Dermis lymphatic vessel endothelial cell (primary cell): ENCODE data around the gene LTA. TPM values are rescaled to one million over a fixed set of nuclear protein-coding genes. Genes with fewer than 3 reads are reported as not detected.

Source experiments
- total RNA-seq: library from RNA; depleted of rRNA; stranded (reverse); fragments of >200 nt; gene quantifications from 2 replicates; pipeline ENCODE4 v1.2.1, GENCODE V29; 2014

LTA gene
- not detected in 2 replicates for total RNA-seq

GRCh38 chr6:31572041-31572911 lies at the start of gene LTA:
Gene LTA (plus strand): TSS chr6:31572289. CDS start chr6:31572743, 454 bp downstream.

GRCh38 chr6:31528821-31529328 lies 43.2 kb upstream of the LTA start, which contains the start of gene MCCD1:
Gene MCCD1 (plus strand): TSS chr6:31528962. CDS start chr6:31529015, 53 bp downstream.

GRCh38 chr6:31541658-31542521 lies 30.2 kb upstream of the LTA start, which contains the start of gene DDX39B:
Gene DDX39B (minus strand): TSS chr6:31542003. CDS start chr6:31540532, 1,471 bp downstream.

GRCh38 chr6:31546339-31546957 lies 25.6 kb upstream of the LTA start, which contains the start of gene ATP6V1G2:
Gene ATP6V1G2 (minus strand): TSS chr6:31546608. CDS start chr6:31546559, 49 bp downstream.

GRCh38 chr6:31546958-31547726 lies 24.9 kb upstream of the LTA start, which contains the start of gene NFKBIL1:
Gene NFKBIL1 (plus strand): TSS chr6:31547608. CDS start chr6:31547695, 87 bp downstream.

GRCh38 chr6:31575335-31575901 lies 3.3 kb downstream of the LTA start, which contains the start of gene TNF:
Gene TNF (plus strand): TSS chr6:31575565. CDS start chr6:31575742, 177 bp downstream.

GRCh38 chr6:31582230-31582643 lies 10.1 kb downstream of the LTA start, which contains the start of gene LTB:
Gene LTB (minus strand): TSS chr6:31582424. CDS start chr6:31582417, 7 bp downstream.

GRCh38 chr6:31586008-31586407 lies 13.9 kb downstream of the LTA start, which contains the start of gene LST1:
Gene LST1 (plus strand): TSS chr6:31586277. CDS start chr6:31587300, 1,023 bp downstream.

GRCh38 chr6:31614684-31615578 lies 42.8 kb downstream of the LTA start, which contains the start of gene AIF1:
Gene AIF1 (plus strand): TSS chr6:31615234. CDS start chr6:31615330, 96 bp downstream.

GRCh38 chr6:31620586-31621319 lies 48.7 kb downstream of the LTA start, which contains the start of gene PRRC2A:
Gene PRRC2A (plus strand): TSS chr6:31620715. CDS start chr6:31622790, 2,075 bp downstream.

Other genes starting within 250 kb of the LTA start
- 326 and 346 TPM in 2 replicates for gene HLA-B, start 215.1 kb upstream of the LTA start, total RNA-seq
- gene MICA, start 168.7 kb upstream of the LTA start, total RNA-seq = 18.2 and 51.9 TPM in 2 replicates
- 7.5 and 7.9 TPM in 2 replicates for gene MICB, start 74.1 kb upstream of the LTA start, total RNA-seq
- not detected in 2 replicates for gene MCCD1, start 43.3 kb upstream of the LTA start, total RNA-seq
- 269 and 380 TPM in 2 replicates for gene DDX39B, start 30.3 kb upstream of the LTA start, total RNA-seq
- gene ATP6V1G2, start 25.7 kb upstream of the LTA start, total RNA-seq = 0.11 and 0.17 TPM in 2 replicates
- gene NFKBIL1, start 24.7 kb upstream of the LTA start, total RNA-seq = 25.3 and 25.9 TPM in 2 replicates
- gene TNF, start 3.3 kb downstream of the LTA start, total RNA-seq = not detected in 2 replicates
- 2.9 and 3.2 TPM in 2 replicates for gene LTB, start 10.1 kb downstream of the LTA start, total RNA-seq
- 0.11 and 0.26 TPM in 2 replicates for gene LST1, start 14.0 kb downstream of the LTA start, total RNA-seq
- not detected in 2 replicates for gene NCR3, start 20.7 kb downstream of the LTA start, total RNA-seq
- 0.17 TPM in 1 of 2 replicates, not detected in the other for gene AIF1, start 42.9 kb downstream of the LTA start, total RNA-seq
- 21.8 and 25.5 TPM in 2 replicates for gene PRRC2A, start 48.4 kb downstream of the LTA start, total RNA-seq
- gene BAG6, start 80.4 kb downstream of the LTA start, total RNA-seq = 105 and 110 TPM in 2 replicates
- gene APOM, start 83.6 kb downstream of the LTA start, total RNA-seq = 0.52 and 0.54 TPM in 2 replicates
- 22.6 and 24.2 TPM in 2 replicates for gene C6orf47, start 88.5 kb downstream of the LTA start, total RNA-seq
- 14.0 and 14.5 TPM in 2 replicates for gene GPANK1, start 92.7 kb downstream of the LTA start, total RNA-seq
- 71.8 and 77.7 TPM in 2 replicates for gene CSNK2B, start 93.8 kb downstream of the LTA start, total RNA-seq
- 1.4 and 1.9 TPM in 2 replicates for gene LY6G5B, start 97.7 kb downstream of the LTA start, total RNA-seq
- gene LY6G5C, start 108.8 kb downstream of the LTA start, total RNA-seq = 1.4 and 1.5 TPM in 2 replicates
- gene ABHD16A, start 131.0 kb downstream of the LTA start, total RNA-seq = 52.7 and 62.4 TPM in 2 replicates
- not detected in 2 replicates for gene LY6G6F, start 134.6 kb downstream of the LTA start, total RNA-seq
- gene LY6G6D, start 143.1 kb downstream of the LTA start, total RNA-seq = not detected in 2 replicates
- gene LY6G6C, start 149.5 kb downstream of the LTA start, total RNA-seq = not detected in 2 replicates
- gene MPIG6B, start 151.1 kb downstream of the LTA start, total RNA-seq = not detected in 2 replicates
- 122 and 139 TPM in 2 replicates for gene DDAH2, start 157.0 kb downstream of the LTA start, total RNA-seq
- 545 and 566 TPM in 2 replicates for gene CLIC1, start 164.2 kb downstream of the LTA start, total RNA-seq
- gene MSH5, start 167.7 kb downstream of the LTA start, total RNA-seq = 2.3 and 3.0 TPM in 2 replicates
- gene SAPCD1, start 190.4 kb downstream of the LTA start, total RNA-seq = 2.2 and 8.0 TPM in 2 replicates
- gene VWA7, start 205.0 kb downstream of the LTA start, total RNA-seq = 0.09 and 0.22 TPM in 2 replicates
- 31.2 and 36.4 TPM in 2 replicates for gene VARS1, start 223.5 kb downstream of the LTA start, total RNA-seq
- 22.2 and 26.3 TPM in 2 replicates for gene LSM2, start 234.7 kb downstream of the LTA start, total RNA-seq
- 1.2 and 1.5 TPM in 2 replicates for gene HSPA1L, start 243.0 kb downstream of the LTA start, total RNA-seq
- 78.6 and 81.2 TPM in 2 replicates for gene HSPA1A, start 243.3 kb downstream of the LTA start, total RNA-seq